GM18873 (cell line): ENCODE measurements around the gene SORCS1.

Source experiments
- ATAC-seq: cut with Tn5 transposase; IDR thresholded peaks from one replicate; pipeline ENCODE4 v1.9.1; 2021; ENCODE audit warnings: mild to moderate bottlenecking, moderate library complexity, moderate number of reproducible peaks; ENCODE audit not compliant: unreplicated experiment, low FRiP score

The SORCS1 gene

GRCh38 chr10:107002068-107002467 is 162.4 kb downstream of the SORCS1 start:
- ATAC-seq, result no peak

- ATAC-seq, result no peak
Measured at GRCh38 chr10:106999118-106999707, 165.3 kb downstream of the SORCS1 start.

GRCh38 chr10:106997721-106998120 is 166.8 kb downstream of the SORCS1 start:
- ATAC-seq, result no peak

- no peak for ATAC-seq
Measured at GRCh38 chr10:106996510-106996909, 168.0 kb downstream of the SORCS1 start.

GRCh38 chr10:106992055-106992454 is 172.5 kb downstream of the SORCS1 start:
- ATAC-seq, result no peak

- ATAC-seq, result no peak
Measured at GRCh38 chr10:106991091-106991490, 173.4 kb downstream of the SORCS1 start.

- ATAC-seq, result no peak
Measured at GRCh38 chr10:106987362-106987761, 177.1 kb downstream of the SORCS1 start.

GRCh38 chr10:106982268-106982667 is 182.2 kb downstream of the SORCS1 start:
- ATAC-seq, result no peak

- no peak for ATAC-seq
Measured at GRCh38 chr10:106981452-106982075, 182.9 kb downstream of the SORCS1 start.

- peak; percentile 78 for ATAC-seq
Measured at GRCh38 chr10:106980495-106981451, 183.7 kb downstream of the SORCS1 start.

- ATAC-seq, result no peak
Measured at GRCh38 chr10:106978756-106979155, 185.8 kb downstream of the SORCS1 start.

- no peak for ATAC-seq
Measured at GRCh38 chr10:106973716-106974115, 190.8 kb downstream of the SORCS1 start.

- ATAC-seq, result no peak
Measured at GRCh38 chr10:106973288-106973687, 191.2 kb downstream of the SORCS1 start.

GRCh38 chr10:106972381-106972780 is 192.1 kb downstream of the SORCS1 start:
- no peak for ATAC-seq

- ATAC-seq, result no peak
Measured at GRCh38 chr10:106971411-106971831, 193.1 kb downstream of the SORCS1 start.

GRCh38 chr10:106967452-106967851 is 197.1 kb downstream of the SORCS1 start:
- no peak for ATAC-seq

- ATAC-seq, result no peak
Measured at GRCh38 chr10:106960812-106961211, 203.7 kb downstream of the SORCS1 start.

GRCh38 chr10:106959521-106959920 is 205.0 kb downstream of the SORCS1 start:
- no peak for ATAC-seq

GRCh38 chr10:106958589-106959361 is 205.7 kb downstream of the SORCS1 start:
- ATAC-seq, result no peak

- peak; percentile 56 for ATAC-seq
Measured at GRCh38 chr10:106957823-106958588, 206.5 kb downstream of the SORCS1 start.
